ENCODE measurements around the gene CCDC183. TPM values are rescaled to one million over a fixed set of nuclear protein-coding genes. Genes with fewer than 3 reads are reported as not detected.
"Not testable (repeated sequence)": the region's sequence is repeated elsewhere in the genome, so short reads cannot be mapped to it uniquely, and the experiment has no call there.

The CCDC183 gene
- total and polyA plus RNA-seq, 9 donors, result 0.47 to 11.8 (median 5.7) TPM

GRCh38 chr9:136762915-136763648 is 33.1 kb upstream of the CCDC183 start:
- H3K4me1 ChIP-seq (ENCODE audit: insufficient read depth), result no peaks in the 10 kb centered on the region
- no peak for TF ChIP-seq CTCF (IDR thresholded peaks at IDR 0.05)
- TF ChIP-seq POLR2A (IDR thresholded peaks at IDR 0.05), result no peak
- no peak for TF ChIP-seq EP300 (IDR thresholded peaks at IDR 0.05)
- H3K27me3 ChIP-seq, result no peaks in the 10 kb centered on the region
- no peak overlapping the region for H3K4me3 ChIP-seq
- DNase-seq, result peak; percentile 32 to 59 (median 49)
- H3K9me3 ChIP-seq, result no peaks in the 10 kb centered on the region
- WGBS, 3 donors, result 7 to 14% (median 13%) methylated on average over 36 to 37 of the region's 37 CpGs
- intact Hi-C loops (cut with DNase I), result no loop called here
- H3K27ac ChIP-seq, result no peak overlapping the region
- H3K36me3 ChIP-seq, result no peaks in the 10 kb centered on the region

GRCh38 chr9:136763649-136764035 is 32.5 kb upstream of the CCDC183 start:
- Histone ChIP-seq H3K4me3 (no peak overlapping the region), H3K9me3 (no peaks in the 10 kb centered on the region), H3K27me3 (no peaks in the 10 kb centered on the region), H3K4me1 (ENCODE audit: insufficient read depth) (no peaks in the 10 kb centered on the region), H3K36me3 (no peaks in the 10 kb centered on the region), H3K27ac (no peak overlapping the region)
- TF ChIP-seq EP300 (IDR thresholded peaks at IDR 0.05) (no peak), CTCF (IDR thresholded peaks at IDR 0.05) (no peak), POLR2A (IDR thresholded peaks at IDR 0.05) (no peak)
- 71 to 78% (median 78%) methylated on average over 14 of the region's 14 CpGs for WGBS, 3 donors
- DNase-seq, result peak in 2 of 5 donors; percentile 21 to 28
- intact Hi-C loops (cut with DNase I), result no loop called here

GRCh38 chr9:136764301-136764891 is 31.7 kb upstream of the CCDC183 start, which contains the start of gene LCN15:
TSS of gene LCN15 (minus strand) at chr9:136764518. CDS start at chr9:136764488, 30 bp downstream.
- Histone ChIP-seq H3K27me3 (no peaks in the 10 kb centered on the region), H3K4me3 (no peak within 1 kb of the TSS), H3K4me1 (ENCODE audit: insufficient read depth) (no peaks in the 10 kb centered on the region), H3K36me3 (no peaks in the 10 kb centered on the region), H3K27ac (no peak within 1 kb of the TSS), H3K9me3 (no peaks in the 10 kb centered on the region)
- TF ChIP-seq CTCF (IDR thresholded peaks at IDR 0.05) (no peak), EP300 (IDR thresholded peaks at IDR 0.05) (no peak), POLR2A (IDR thresholded peaks at IDR 0.05) (no peak)
- WGBS, 3 donors, result 72 to 78% (median 73%) methylated on average over 8 to 14 of the region's 14 CpGs
- intact Hi-C loops (cut with DNase I), result no loop called here
- DNase-seq, result peak in 1 of 5 donors; percentile 30

GRCh38 chr9:136765041-136765440 is 31.1 kb upstream of the CCDC183 start:
- no peak overlapping the region for H3K4me3 ChIP-seq
- no peak overlapping the region for H3K27ac ChIP-seq
- H3K4me1 ChIP-seq (ENCODE audit: insufficient read depth), result peaks cover 2% of the 10 kb centered on the region
- H3K36me3 ChIP-seq, result no peaks in the 10 kb centered on the region
- intact Hi-C loops (cut with DNase I), result no loop called here
- H3K9me3 ChIP-seq, result no peaks in the 10 kb centered on the region
- 80 to 91% (median 88%) methylated on average over 7 to 14 of the region's 14 CpGs for WGBS, 3 donors
- DNase-seq, result peak in 1 of 5 donors; percentile 31
- no peaks in the 10 kb centered on the region for H3K27me3 ChIP-seq
- no peak for TF ChIP-seq CTCF (IDR thresholded peaks at IDR 0.05)
- TF ChIP-seq EP300 (IDR thresholded peaks at IDR 0.05), result no peak

- H3K27ac ChIP-seq; H3K9me3 ChIP-seq; intact Hi-C loops (cut with DNase I); H3K4me1 ChIP-seq (ENCODE audit: insufficient read depth); H3K27me3 ChIP-seq; H3K4me3 ChIP-seq; H3K36me3 ChIP-seq: not testable (repeated sequence)
- DNase-seq, result peak in 1 of 5 donors; percentile 19
- 59 to 66% (median 65%) methylated on average over 14 of the region's 14 CpGs for WGBS, 3 donors
Observed at GRCh38 chr9:136765745-136766409, 30.3 kb upstream of the CCDC183 start.

- peak in 2 of 5 donors; percentile 38 to 43 for DNase-seq
- H3K27me3 ChIP-seq; intact Hi-C loops (cut with DNase I); H3K27ac ChIP-seq; H3K9me3 ChIP-seq; H3K4me3 ChIP-seq; H3K36me3 ChIP-seq; H3K4me1 ChIP-seq (ENCODE audit: insufficient read depth): not testable (repeated sequence)
- 19 to 21% (median 19%) methylated on average over 15 to 18 of the region's 18 CpGs for WGBS, 3 donors
Observed at GRCh38 chr9:136766410-136767120, 29.6 kb upstream of the CCDC183 start.
